DMS114 treated with DMSO at 0.1 percent for 48 hours (cell line): ENCODE measurements around the gene GORASP2.

Source experiments
- DNase-seq: peaks from one replicate; lab custom pipeline; 2025; ENCODE audit not compliant: unreplicated experiment; lab: John Stamatoyannopoulos, UW

GORASP2 gene

GRCh38 chr2:170963386-170963785, 34.3 kb downstream of the GORASP2 start:
- DNase-seq, result no peak

DNA sequence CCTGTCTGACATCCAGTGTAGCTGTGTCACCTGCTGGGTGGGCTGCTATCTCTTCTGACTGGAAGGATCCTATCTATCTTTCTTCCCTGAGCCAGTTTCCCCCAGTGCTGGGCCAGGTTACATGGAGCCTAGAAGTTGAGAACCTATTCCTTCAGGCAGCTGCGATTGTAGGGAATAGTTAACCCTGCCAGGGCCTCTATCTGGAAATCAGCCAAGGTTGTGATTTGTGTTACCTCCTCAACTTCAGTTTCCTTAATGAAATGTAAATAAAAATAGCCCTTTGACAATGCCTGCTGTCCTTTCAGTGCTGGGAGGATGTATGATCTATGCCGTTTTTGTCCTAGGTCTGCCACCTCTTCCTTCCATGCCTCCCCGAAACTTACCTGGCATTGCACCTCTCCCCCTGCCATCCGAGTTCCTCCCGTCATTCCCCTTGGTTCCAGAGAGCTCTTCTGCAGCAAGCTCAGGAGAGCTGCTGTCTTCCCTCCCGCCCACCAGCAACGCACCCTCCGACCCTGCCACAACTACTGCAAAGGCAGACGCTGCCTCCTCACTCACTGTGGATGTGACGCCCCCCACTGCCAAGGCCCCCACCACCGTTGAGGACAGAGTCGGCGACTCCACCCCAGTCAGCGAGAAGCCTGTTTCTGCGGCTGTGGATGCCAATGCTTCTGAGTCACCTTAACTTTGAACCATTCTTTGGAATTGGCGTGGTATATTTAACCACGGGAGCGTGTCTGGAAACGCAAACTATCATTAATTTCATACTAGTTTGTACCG, 36.6 kb downstream of the GORASP2 start:
- no peak for DNase-seq

DNA sequence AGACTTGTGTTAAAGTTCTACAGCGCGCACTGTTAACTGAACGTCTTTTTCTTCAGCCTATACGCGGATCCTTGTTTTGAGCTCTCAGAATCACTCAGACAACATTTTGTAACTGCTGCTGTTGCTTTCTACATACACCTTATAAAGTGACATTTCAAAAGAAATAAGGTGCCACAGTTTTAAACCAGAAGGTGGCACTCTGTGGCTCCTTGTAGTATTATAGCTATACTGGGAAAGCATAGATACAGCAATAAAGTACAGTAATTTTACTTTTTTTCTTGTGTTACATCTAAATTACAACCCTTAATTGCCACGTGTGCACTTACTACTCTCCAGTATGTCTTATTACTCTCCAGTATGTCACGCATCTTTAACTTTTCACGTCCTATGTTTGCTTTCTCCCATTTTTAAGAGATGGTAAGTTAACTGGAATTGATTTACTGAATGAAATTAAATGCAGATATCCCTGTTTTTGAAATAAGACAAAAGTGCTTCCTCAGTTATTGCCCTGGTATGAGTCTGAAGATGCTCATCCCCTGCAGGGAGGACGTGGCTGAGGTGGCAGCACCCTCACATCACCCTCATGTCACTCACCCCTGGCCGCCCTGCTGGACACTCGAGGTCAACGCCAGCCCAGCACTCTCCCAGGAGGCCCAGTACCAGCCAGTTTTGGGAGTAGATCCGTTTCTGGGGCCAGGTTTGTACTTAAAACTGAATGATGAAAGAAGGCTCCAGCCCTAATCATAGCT, 37.8 kb downstream of the GORASP2 start:
- no peak for DNase-seq

GRCh38 chr2:170967553-170967952, 38.5 kb downstream of the GORASP2 start:
- DNase-seq, result no peak

DNA sequence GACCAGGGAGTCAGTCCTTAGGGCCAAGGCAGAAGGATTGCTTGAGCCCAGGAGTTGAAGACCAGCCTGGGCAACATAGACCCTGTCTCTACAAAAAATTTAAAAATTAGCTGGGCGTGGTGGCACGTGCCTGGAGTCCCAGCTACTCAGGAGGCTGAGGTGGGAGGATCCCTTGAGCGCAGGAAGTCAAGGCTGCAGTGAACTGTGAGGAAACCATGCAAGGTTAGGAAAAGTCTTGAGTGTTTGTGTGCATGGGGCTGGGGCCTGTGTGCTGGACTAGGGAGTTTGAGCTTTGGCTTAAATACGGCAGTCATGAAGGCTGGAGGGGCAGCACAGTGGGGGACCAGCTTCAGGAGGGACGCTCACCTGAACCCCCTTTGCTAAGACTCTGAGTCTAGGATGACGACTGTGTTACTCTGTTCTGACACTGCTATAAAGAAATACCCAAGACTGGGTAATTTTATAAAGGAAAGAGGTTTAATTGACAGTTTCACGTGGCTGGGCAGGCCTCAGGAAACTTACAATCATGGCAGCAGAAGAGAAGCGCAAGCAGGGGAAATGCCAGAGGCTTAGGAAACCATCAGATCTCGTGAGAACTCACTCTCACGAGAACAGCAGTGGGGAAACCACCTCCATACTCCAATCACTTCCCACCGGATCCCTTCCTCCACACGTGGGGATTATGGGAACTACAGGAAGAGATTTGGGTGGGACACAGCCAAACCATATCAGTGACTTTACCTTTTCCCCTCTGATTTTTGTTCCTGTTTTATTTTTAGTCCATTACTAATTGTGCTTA, 39.4 kb downstream of the GORASP2 start:
- DNase-seq, result no peak

GRCh38 chr2:170969030-170969429, 40.0 kb downstream of the GORASP2 start:
- DNase-seq, result no peak

- no peak for DNase-seq
Measured at GRCh38 chr2:170969872-170970496, 40.9 kb downstream of the GORASP2 start.

DNA sequence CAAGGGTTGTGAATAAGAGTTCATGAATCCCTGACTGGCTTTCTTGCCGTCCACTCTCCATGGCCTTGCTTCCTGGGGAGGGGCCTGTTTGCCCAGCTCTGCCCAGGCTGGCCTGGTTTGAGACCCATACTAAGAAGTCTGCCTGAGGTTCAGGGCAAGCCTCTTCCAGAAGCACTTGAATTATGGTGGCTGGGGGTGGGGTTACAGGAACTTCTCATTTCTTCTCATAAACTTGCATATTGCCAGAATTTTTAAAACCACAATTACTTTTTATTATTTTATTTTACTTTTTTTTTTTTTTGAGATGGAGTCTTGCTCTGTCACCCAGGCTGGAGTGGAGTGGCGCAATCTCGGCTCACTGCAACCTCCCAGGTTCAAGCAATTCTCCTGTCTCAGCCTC, 42.0 kb downstream of the GORASP2 start:
- no peak for DNase-seq

GRCh38 chr2:170972296-170973224, 43.5 kb downstream of the GORASP2 start:
- DNase-seq, result no peak

- no peak for DNase-seq
Measured at GRCh38 chr2:170973225-170973491, 44.1 kb downstream of the GORASP2 start.

GRCh38 chr2:170973492-170974303, 44.6 kb downstream of the GORASP2 start:
- DNase-seq, result peak; percentile 26

DNA sequence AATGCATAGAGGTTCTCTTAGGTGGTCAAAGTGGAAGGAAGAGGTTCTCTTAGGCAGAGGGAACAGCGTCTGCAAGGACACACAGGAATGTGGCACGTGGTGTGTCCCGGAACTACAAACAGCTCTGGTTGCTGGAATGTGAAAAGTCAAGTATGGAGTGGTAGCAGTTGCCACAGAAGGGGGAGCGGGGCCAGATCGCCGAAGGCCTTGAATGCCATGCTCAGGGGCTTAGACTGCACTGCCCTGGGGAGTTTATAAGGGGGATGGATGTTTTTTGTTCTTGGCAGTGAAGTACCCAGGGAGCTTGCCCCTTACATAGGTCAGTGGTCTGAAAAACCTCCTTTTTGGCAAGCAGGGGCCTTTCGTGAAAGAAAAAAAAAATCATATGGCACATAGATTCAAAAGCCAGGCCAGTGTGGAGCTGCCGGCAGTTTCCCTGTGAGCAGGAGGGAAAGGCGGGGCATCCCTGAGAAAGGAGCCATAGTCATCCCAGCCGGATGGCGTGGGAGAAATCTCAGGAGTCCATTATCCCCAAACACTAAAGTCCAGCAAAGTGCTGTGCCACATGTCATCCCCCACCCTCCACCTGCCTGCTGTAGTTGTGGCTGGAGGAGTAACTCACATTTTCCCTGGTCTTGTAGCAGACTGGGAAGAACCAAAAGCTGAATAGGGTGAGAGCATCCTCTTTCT, 45.4 kb downstream of the GORASP2 start:
- DNase-seq, result no peak

DNA sequence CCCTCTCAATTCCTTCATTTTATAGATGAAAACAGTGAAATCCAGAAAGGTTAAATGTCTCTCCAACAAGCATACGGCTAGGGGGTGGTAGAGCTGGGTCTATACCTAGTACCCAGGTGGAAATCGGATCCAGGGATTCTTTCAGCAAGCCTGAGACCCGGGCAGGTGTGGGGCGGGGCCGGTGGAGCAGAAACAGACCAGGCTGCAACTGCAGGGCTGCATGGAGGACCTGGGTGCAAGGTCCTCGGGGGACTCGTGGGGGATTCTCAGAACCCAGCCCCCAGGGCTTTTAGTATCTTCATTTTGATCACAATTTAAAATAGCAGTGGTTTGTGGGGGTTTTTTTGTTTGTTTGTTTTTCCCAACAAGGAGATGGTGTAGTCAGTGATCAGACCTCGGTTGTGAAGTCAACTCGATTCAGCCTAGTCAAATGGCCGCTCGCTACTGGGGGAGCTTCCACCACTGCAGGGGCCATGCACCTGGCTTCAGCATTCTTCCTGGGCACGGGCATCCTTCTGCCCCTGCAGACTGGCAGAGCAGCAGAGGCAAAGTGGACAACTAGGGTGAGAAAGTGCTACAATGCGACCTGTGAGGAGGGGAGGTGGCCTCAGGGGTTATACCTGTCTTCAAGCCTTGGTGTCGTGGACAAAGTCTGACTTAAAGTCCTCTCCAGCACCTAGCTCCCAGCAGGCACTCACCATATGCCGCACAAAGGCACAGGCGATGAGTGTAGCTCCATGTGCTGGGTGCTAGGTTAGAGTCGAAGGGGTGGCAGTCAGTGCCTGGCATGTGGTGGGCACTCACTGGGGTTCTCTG, 46.3 kb downstream of the GORASP2 start:
- no peak for DNase-seq

- no peak for DNase-seq
Measured at GRCh38 chr2:170975943-170976270, 46.9 kb downstream of the GORASP2 start.

DNA sequence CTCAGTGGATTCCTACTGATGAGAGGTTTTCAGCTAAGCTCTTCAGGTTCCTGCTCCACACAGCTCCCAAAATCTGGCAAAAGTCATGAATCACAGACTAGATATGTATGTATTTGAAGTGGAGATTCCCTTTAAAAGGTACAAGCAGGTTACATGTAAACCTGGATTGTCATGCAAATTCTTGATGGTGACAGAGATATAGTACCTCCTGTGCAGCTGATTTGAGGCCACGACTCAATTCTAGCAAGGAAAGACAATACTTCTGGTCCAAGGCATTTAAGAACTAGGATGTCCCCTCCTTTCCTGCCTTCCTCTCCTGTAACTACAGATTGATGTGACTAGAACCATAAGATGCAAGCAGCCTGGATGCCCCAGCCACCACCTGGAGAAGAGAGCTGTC, 55.0 kb downstream of the GORASP2 start:
- DNase-seq, result no peak

DNA sequence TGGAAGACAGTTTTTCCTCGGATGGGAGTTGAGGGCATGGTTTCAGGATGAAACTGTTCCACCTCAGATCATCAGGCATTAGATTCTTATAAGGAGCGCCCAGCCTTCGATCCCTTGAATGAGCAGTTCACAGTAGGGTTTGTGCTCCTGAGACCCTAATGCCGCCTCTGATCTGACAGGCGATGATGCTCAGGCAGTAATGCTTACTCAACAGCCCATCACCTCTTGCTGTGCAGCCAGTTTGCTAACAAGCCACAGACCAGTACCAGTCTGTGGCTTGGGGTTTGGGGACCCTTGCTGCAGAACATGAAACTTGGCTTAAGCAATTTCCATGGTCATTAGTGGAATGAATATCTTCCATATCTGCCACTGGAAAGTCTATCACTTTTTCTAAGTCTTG, 56.4 kb downstream of the GORASP2 start:
- DNase-seq, result no peak

- no peak for DNase-seq
Measured at GRCh38 chr2:170986566-170987258, 57.7 kb downstream of the GORASP2 start.
